ENCODE data around the gene SPRY1. TPM values are rescaled to one million over a fixed set of nuclear protein-coding genes. Genes with fewer than 3 reads are reported as not detected.

Gene SPRY1
- total RNA-seq, 2 donors from 2014 or later: 22.8 to 34.3 TPM

DNA sequence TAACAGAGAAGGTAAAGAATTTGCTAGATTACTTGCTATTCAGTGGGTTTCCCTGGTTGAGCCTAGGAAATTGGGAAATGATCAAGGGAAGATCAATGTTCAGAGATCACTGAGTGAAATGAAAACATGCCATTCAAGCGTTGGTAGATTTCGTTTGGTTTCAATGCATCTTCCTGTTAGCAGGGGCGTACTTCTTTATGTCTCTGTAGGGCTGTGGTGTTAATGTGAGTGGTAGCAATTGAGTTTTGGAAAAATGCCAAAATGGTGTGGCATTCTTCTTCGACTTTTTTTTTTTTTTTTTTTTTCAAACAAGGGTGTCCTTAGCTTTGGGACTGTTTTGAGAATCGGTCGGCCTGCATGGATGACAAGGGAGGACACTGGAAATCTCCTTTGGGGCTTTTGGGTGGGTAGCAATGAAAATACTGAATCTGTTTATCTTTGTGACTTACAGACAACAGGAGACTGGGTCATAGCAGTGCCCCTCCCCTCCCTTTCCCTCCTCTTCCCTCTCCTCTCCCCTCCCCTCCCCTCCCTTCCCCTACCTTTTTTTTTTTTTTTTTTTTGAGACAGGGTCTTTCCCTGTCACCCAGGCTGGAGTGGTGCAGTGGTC, 50.4 kb downstream of the SPRY1 start:
- Mint-ChIP-seq H3K36me3 (no peaks in the 10 kb centered on the region), H3K27ac (no peak overlapping the region)

DNA sequence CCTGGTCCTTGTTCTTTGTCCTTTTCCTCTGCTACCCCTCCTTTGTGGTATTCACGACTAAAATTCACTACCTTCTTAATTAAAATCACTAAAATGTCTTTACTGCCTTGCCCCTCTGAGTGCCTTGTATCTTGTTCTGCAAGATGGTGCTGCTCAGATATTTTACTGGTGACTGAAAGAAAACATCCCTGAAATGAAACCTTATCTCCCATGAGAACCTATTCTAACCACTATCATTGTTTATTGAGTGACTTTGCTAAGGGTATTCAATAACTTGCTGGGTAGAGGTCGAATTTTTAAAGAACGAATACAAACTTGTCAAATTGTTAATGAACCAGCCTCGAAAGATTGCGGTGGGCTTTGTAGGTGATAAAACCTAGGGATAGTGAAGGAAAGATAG, 52.8 kb downstream of the SPRY1 start:
- no peaks in the 10 kb centered on the region for H3K9me3 Mint-ChIP-seq
- H3K36me3 Mint-ChIP-seq: no peaks in the 10 kb centered on the region
- DNase-seq (ENCODE audit: low spot score in 2 of 2) (no peak), ATAC-seq (no peak)
- H3K27ac Mint-ChIP-seq: no peak overlapping the region

More for the DNA sequence above, 50.4 kb downstream of the SPRY1 start:
- ATAC-seq: no peak
- no peaks in the 10 kb centered on the region for H3K9me3 Mint-ChIP-seq
- DNase-seq (ENCODE audit: low spot score in 2 of 2): no peak

DNA sequence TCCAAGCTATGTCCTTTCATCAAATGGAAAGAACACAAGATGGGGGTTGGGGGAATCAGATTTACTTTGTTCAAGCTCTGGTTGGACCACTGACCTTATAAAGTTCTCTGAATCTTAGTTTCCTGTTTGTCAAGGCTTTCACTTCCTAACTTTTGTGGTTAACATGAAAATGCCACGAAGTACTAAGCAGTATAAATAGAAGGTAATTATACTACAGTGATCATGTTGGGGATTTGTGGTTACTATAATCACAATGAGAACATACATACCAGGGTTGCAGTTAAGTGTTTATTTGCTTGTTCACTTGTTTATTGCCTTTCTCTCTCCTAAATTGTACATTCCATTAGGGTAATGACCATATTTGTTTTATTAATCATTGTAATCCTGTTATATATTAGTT, 53.2 kb downstream of the SPRY1 start:
- DNase-seq (ENCODE audit: low spot score in 2 of 2) (no peak), ATAC-seq (peak; percentile 40 to 60)
- Mint-ChIP-seq H3K36me3 (no peaks in the 10 kb centered on the region), H3K27ac (no peak overlapping the region), H3K9me3 (no peaks in the 10 kb centered on the region)

DNA sequence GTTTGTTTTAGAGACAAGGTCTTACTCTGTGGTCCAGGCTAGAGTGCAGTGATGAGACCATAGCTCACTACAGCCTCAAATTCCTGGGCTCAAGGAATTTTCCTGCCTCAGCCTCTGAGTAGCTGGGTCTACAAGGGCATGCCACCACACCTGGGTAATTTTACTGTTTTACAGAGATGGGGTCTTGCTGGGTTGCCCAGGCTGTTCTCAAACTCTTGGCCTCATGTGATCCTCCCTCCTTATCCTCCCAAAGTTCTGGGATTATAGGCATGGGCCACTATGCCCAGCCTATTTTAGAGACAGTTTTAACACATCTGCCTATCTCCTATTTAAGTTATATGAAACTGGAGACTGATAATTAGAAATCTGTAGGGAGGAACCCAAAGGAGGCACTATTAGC, 53.8 kb downstream of the SPRY1 start:
- Mint-ChIP-seq H3K36me3 (no peaks in the 10 kb centered on the region), H3K27ac (no peak overlapping the region), H3K9me3 (no peaks in the 10 kb centered on the region)

DNA sequence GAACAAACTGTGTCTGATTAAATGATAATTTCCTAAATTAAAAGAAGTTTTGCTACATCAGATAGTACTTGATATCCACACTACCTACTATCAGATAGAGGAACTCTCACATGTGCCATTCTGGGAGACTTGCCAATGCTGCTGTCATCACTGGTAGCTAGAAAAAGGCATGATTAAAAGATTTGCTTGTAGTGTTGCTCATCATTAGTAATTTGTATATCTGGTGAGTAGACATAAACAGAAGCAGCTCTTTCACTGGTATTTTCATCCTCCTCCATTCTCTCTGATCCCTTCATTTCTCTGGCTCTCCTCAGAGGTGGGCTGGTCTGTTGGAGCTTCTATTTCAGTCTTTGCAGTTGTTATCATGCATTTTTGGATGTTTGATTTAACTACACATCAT, 56.0 kb downstream of the SPRY1 start:
- no peak overlapping the region for H3K27ac Mint-ChIP-seq
- ATAC-seq (no peak), DNase-seq (ENCODE audit: low spot score in 2 of 2) (no peak)
- no peaks in the 10 kb centered on the region for H3K9me3 Mint-ChIP-seq
- peaks cover 0 to 5% of the 10 kb centered on the region in 2 donors for H3K36me3 Mint-ChIP-seq

More for the DNA sequence above, 53.8 kb downstream of the SPRY1 start:
- DNase-seq (ENCODE audit: low spot score in 2 of 2) (no peak), ATAC-seq (no peak)

DNA sequence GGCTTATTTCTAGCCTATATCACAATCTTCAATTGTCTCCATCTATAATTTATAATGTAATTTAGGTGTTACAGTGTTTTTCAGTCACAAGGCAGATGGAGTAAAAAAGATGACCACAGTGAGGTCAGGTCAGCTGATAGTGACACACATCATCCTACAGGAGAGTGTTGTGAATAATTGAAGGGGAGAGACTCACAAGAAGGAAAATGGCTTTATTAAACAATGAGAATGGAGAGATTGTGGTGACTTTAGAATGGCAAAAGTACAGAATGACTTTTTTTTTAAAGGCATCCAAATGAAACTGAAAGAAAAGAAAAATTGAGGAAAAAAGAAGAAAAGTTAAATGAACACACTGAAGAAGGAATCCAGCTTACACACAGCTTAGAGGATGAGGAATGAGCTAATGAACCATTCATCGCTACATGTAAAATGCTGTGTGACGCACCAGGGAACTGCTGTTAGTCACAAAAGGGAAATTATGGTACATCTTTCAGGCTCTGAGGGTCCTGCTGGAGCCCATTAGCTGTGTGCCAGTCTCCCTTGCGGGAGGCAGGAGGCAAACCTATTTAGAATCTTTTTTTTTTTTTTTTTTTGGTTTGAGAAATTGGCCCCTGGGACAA, 56.6 kb downstream of the SPRY1 start:
- H3K9me3 Mint-ChIP-seq: no peaks in the 10 kb centered on the region
- ATAC-seq (peak in 1 of 2 donors; percentile 47), DNase-seq (ENCODE audit: low spot score in 2 of 2) (no peak)
- no peak overlapping the region for H3K27ac Mint-ChIP-seq
- peaks cover 0 to 5% of the 10 kb centered on the region in 2 donors for H3K36me3 Mint-ChIP-seq
